Nephron (organoid): ENCODE data around the gene PPAN.

ENCODE experiments used
- H3K27ac Mint-ChIP-seq, 3 experiments: 2 replicates each; pipeline ENCODE4 v1.8.0; 2020; ENCODE audit warnings: mixed read lengths in 3 of 3, mild to moderate bottlenecking in 2 of 3, moderate library complexity in 1 of 3
- H3K27me3 Mint-ChIP-seq: 2 replicates; pipeline ENCODE4 v1.8.0; 2021; ENCODE audit warnings: low read depth, mild to moderate bottlenecking, moderate library complexity, mixed read lengths
- H3K36me3 Mint-ChIP-seq: 2 replicates; pipeline ENCODE4 v1.8.0; 2020; ENCODE audit warnings: low read depth, mixed read lengths
- H3K4me1 Mint-ChIP-seq: 2 replicates; pipeline ENCODE4 v1.8.0; 2020; ENCODE audit warnings: mixed read lengths
- H3K4me3 Mint-ChIP-seq, 3 experiments: 2 replicates each; pipeline ENCODE4 v1.8.0; 2020; ENCODE audit warnings: mild to moderate bottlenecking in 3 of 3, mixed read lengths in 3 of 3, moderate library complexity in 2 of 3
- H3K9me3 Mint-ChIP-seq: 2 replicates; pipeline ENCODE4 v1.8.0; 2020; ENCODE audit warnings: mixed read lengths
- TF ChIP-seq, protein P1 (sequence below), 3 experiments: fragments of 200-600 bp; sonication (generic); IDR thresholded peaks; one replicate each; pipeline ENCODE4 v1.5.0; 2021; ENCODE audit warnings: antibody characterized with exemption in 3 of 3; ENCODE audit not compliant: unreplicated experiment in 3 of 3

PPAN gene, protein sequence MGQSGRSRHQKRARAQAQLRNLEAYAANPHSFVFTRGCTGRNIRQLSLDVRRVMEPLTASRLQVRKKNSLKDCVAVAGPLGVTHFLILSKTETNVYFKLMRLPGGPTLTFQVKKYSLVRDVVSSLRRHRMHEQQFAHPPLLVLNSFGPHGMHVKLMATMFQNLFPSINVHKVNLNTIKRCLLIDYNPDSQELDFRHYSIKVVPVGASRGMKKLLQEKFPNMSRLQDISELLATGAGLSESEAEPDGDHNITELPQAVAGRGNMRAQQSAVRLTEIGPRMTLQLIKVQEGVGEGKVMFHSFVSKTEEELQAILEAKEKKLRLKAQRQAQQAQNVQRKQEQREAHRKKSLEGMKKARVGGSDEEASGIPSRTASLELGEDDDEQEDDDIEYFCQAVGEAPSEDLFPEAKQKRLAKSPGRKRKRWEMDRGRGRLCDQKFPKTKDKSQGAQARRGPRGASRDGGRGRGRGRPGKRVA

DNA sequence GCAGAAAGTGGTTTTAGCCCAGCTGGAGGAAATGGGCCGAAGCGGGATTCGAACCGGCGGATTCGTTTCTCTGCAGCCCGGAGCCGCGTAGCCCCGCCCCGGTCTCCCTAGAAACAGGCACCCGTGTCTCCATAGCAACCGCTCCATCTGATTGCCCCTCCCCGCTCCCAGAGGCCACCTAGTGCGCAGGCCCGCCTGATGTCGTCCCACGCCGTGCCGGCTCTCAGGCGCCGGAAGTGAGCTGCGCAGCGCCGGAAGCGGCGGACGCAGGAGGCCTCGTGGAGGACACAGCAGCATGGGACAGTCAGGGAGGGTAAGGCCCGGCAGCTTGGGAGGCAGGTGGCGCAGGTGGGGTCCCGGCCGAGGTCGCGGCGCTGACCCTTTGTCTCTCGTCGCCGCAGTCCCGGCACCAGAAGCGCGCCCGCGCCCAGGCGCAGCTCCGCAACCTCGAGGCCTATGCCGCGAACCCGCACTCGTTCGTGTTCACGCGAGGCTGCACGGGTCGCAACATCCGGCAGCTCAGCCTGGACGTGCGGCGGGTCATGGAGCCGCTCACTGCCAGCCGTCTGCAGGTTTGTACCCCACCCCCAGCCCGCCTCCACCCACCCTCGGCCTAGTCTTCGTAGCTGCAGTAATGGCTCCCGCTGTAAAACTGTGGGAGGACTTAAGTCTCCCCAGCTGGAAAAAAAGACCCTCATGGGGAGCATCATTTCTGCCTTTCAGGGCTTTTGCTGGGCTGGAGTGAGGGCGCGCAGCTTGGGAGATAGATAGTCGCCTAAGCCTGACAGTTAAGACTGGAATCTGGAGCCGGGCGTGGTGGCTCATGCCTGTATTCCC, at the start of gene PPAN:
PPAN (plus strand) TSS at position 263 of the 837 bp plus-strand sequence; CDS start at position 296, 33 bp downstream.
- H3K4me3 Mint-ChIP-seq, result peak within 1 kb of the TSS; percentile 91 to 94 (median 93)
- H3K27ac Mint-ChIP-seq, result peak within 1 kb of the TSS; percentile 95 to 99 (median 99)
- peaks cover 3% of the 10 kb centered on the region for H3K27me3 Mint-ChIP-seq
- H3K4me1 Mint-ChIP-seq, result peaks cover 19% of the 10 kb centered on the region
- TF ChIP-seq, protein P1, sequence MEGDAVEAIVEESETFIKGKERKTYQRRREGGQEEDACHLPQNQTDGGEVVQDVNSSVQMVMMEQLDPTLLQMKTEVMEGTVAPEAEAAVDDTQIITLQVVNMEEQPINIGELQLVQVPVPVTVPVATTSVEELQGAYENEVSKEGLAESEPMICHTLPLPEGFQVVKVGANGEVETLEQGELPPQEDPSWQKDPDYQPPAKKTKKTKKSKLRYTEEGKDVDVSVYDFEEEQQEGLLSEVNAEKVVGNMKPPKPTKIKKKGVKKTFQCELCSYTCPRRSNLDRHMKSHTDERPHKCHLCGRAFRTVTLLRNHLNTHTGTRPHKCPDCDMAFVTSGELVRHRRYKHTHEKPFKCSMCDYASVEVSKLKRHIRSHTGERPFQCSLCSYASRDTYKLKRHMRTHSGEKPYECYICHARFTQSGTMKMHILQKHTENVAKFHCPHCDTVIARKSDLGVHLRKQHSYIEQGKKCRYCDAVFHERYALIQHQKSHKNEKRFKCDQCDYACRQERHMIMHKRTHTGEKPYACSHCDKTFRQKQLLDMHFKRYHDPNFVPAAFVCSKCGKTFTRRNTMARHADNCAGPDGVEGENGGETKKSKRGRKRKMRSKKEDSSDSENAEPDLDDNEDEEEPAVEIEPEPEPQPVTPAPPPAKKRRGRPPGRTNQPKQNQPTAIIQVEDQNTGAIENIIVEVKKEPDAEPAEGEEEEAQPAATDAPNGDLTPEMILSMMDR (IDR thresholded peaks at IDR 0.05; ENCODE audit: unreplicated experiment in 3 of 3), result no peak
- no peaks in the 10 kb centered on the region for H3K9me3 Mint-ChIP-seq
- peaks cover 21% of the 10 kb centered on the region for H3K36me3 Mint-ChIP-seq

DNA sequence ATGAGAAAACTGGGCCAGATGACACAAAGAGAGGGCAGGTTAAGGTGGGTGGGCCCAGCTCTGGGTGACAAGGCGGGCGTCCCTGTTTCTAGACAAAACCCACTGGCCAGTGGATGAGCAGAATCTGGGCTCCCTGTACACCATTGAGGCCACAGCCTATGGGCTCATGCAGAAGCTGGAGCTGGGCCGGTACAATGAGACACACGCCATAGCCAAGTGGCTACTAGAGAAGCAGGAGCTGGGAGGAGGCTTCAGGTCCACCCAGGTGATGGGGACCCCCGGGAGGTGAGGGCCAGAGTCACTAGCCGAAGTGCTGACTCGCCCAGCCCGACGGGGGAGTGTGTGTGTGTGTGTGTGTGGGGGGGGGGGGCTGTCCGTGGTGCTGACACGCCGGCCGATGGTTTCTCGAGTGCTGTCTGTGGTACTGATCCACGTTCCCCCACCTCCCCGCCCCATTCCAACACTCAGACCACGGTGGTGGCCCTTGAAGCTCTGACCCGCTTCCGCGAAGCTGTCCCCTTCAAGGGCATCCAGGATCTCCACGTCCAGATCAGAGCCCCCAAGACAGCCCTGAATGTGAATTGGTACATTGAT, 44.3 kb upstream of the PPAN start:
- Mint-ChIP-seq H3K36me3 (no peaks in the 10 kb centered on the region), H3K4me1 (no peaks in the 10 kb centered on the region), H3K27me3 (peaks cover 50% of the 10 kb centered on the region), H3K27ac (no peak overlapping the region), H3K9me3 (no peaks in the 10 kb centered on the region), H3K4me3 (no peak overlapping the region)
- TF ChIP-seq, protein P1 (IDR thresholded peaks at IDR 0.05; ENCODE audit: unreplicated experiment in 3 of 3), result no peak

DNA sequence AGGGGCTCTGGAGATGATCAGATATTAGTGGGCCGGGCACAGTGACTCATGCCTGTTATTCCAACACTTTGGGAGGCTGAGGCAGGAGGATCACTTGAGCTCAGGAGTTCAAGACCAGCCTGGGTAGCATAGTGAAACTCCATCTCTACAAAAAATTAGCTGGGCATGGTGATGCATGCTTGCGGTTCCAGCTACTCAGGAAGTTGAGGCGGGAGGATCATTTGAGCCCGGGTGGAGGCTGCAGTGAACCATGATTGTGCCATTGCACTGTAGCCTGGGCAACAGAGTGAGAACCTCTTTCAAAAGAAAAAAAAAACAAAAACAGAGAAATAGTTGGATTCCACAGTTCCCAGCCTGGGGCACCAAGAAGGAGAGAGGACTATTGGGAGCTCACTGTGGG, 38.0 kb upstream of the PPAN start:
- Mint-ChIP-seq H3K4me3 (no peak overlapping the region), H3K9me3 (peaks cover 2% of the 10 kb centered on the region), H3K4me1 (no peaks in the 10 kb centered on the region), H3K27me3 (peaks cover 36% of the 10 kb centered on the region), H3K27ac (no peak overlapping the region), H3K36me3 (no peaks in the 10 kb centered on the region)
- TF ChIP-seq, protein P1 (IDR thresholded peaks at IDR 0.05; ENCODE audit: unreplicated experiment in 3 of 3), result no peak

DNA sequence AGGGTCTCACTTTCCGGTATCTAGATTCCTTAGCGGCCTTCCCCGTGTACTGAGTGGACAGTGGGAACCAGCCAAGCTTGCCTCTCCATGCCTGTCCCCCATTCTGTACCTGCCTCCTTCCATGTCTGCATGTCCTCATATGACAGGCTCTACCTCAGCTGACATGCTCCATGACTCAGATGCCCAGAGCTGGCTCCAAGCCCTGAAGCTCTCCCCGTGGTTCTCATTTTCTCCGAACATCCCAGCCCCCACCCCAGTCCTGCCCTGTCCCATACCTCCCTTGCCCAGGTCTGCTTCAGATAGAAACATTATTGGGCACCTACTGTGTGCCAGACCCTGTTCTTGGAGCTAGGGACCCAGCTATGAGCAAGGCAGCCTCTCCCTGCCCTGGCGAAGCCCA, 37.1 kb upstream of the PPAN start:
- no peaks in the 10 kb centered on the region for H3K36me3 Mint-ChIP-seq
- H3K9me3 Mint-ChIP-seq, result peaks cover 2% of the 10 kb centered on the region
- TF ChIP-seq, protein P1 (IDR thresholded peaks at IDR 0.05; ENCODE audit: unreplicated experiment in 3 of 3), result no peak
- no peak overlapping the region for H3K27ac Mint-ChIP-seq
- H3K27me3 Mint-ChIP-seq, result peaks cover 28% of the 10 kb centered on the region
- H3K4me3 Mint-ChIP-seq, result no peak overlapping the region
- no peaks in the 10 kb centered on the region for H3K4me1 Mint-ChIP-seq

DNA sequence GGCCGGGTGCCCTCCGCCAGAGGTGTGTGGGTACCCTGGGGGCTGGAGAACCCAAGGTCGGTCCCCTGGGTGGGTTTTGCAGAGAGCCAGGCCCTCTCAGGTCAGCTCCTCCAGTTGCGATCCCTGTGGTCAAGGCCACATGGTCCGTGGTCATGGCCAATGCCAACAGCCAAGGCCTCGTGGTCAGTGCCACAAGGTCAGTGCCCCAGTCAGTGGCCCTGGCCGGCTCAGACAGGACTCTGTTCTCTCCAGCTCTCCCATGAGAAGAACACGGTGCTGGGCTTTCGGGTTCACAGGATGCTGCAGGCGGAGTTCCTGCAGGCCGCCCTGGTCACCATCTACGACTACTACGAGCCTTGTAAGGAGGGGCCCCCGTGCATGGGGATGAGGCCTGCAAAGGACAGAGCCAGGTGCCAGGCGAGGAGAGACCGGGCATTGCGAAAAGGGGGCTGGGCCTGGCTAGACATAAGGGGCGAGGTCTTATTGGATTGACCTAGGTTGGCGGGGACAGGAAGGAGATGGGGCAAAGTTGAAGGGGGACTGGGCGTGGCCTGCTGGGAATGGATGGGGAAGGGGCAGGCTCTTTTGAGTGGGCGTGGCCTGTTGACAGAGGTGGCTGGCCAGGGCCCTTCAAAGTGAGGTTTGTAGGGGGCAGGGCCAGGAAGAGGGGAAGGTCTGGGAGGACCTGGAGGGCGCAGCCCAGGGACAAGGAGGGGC, 35.3 kb upstream of the PPAN start:
- no peak overlapping the region for H3K27ac Mint-ChIP-seq
- H3K4me1 Mint-ChIP-seq, result no peaks in the 10 kb centered on the region
- peaks cover 2% of the 10 kb centered on the region for H3K9me3 Mint-ChIP-seq
- no peak overlapping the region for H3K4me3 Mint-ChIP-seq
- H3K36me3 Mint-ChIP-seq, result no peaks in the 10 kb centered on the region
- TF ChIP-seq, protein P1 (IDR thresholded peaks at IDR 0.05; ENCODE audit: unreplicated experiment in 3 of 3), result no peak
- H3K27me3 Mint-ChIP-seq, result peaks cover 31% of the 10 kb centered on the region
